CD4-positive, alpha-beta T cell treated with Interleukin-10 for 1 hour (primary cell): ENCODE data around the gene INTS6L.
"Not testable (repeated sequence)": the region's sequence is repeated elsewhere in the genome, so short reads cannot be mapped to it uniquely, and the experiment has no call there.

Experiments used
- DNase-seq: peaks from one replicate; pipeline ENCODE4 v3.0.0-alpha.2; 2020

Gene INTS6L

DNA sequence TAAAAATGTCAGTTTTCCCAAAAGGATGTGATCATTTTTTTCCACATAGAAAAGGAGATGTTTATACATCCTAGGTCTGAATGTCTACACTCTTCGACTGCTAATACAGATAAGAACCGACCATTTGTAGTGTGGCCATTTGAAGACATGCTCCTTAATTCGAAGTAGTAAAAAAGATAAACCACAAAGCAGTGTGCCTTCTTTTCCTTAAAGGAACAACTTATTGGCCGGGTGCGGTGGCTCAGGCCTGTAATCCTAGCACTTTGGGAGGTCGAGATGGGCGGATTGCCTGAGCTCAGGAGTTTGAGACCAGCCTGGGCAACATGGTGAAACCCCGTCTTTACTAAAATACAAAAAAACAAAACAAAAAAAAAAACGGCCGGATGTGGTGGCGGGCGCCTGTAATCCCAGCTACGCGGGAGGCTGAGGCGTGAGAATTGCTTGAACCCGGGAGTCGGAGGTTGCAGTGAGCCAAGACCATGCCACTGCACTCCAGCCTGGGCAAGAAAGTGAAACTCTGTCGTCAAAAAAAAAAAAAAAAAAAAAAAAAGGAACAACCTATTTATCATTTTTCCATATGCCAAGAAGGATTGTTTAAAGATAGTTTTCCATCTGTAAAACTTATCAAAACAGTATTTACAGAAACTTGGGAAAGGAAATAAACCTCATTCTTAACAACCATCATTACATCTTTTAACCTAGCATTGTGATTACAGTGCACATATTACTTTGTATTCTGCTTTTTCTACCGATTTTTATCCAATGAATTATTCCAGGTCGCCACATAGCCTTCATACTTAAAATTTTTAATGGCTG is 2.6 kb downstream of the INTS6L start:
- DNase-seq, result no peak

GRCh38 chrX:135528254-135528653 is 7.8 kb downstream of the INTS6L start:
- DNase-seq, result no peak

DNA sequence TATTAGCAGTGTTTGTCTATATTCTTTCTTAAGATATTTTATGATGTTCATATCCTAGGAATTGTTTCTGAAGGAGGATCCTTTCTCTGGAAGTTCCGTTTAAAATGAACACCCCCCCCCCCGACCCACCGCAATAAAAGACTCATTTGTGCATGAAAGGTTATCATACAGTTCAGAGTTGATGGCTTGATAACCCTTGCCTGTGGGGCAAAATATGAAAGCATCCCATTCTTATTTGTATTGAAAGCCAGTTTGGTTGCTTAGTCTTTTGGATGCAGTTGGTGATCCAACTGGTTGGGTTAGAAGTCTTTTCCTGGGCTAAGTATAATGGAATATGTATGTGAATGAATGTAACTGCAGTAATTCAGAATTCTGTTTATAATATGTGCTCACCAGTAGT is 8.3 kb downstream of the INTS6L start:
- no peak for DNase-seq

DNA sequence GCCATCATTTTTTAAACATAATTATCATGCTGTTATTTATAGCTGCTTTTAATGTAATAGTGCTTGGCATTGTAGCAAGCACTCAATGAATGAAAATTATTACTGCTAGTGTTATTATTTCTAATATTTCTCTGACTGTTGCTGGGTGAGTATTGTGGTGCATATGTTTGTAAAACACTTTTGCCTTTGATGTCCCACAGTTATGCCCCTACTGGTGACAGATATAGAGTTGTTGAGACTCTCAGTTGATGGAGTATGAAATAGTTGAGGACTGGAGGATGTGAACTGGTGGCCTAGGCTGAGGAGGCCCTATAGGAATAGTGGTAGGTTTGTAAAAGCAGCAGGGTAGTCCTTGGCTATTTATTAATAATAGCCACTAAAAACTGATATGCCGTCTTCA is 9.6 kb downstream of the INTS6L start:
- no peak for DNase-seq

GRCh38 chrX:135531813-135532212 is 11.4 kb downstream of the INTS6L start:
- DNase-seq, result no peak

GRCh38 chrX:135535077-135535940 is 14.8 kb downstream of the INTS6L start:
- DNase-seq, result no peak

DNA sequence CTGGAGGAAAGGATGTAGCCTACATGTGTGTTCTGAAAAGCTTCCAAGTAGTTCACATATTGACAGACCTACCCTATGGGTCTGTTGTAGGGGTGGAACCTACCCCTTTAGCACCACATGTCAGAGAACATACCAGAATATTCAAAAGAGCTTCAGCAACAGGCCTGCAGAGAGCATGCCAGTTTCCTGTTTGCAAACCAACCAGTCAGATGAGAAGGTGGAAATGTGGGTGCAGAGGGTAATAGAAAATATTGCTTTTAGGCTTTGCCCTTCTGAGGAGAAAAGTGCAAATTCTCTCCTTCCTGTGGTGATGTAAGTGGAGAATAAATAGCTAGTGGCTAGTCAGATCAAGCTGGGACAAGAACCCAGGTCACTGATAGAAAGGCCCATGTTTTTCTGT is 16.4 kb downstream of the INTS6L start:
- DNase-seq, result peak; percentile 25

DNA sequence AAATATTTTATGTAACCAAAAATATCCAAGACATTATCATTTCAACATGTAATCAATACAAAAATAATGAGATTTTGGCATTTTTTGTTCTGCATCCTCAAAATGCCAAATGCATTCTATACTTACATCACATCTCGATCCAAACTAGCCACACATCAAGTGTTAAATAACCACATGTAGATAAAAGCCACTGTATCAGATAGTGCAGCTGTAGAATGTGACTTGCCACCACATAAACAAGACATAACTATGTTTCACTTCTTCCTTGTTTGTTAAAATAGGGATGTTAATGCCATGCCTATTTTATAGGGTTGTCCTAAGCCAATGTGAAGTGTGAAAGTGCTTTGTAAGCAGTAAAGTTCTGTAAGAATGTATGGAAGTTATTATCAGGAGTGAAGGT is 20.9 kb downstream of the INTS6L start:
- DNase-seq, result no peak

DNA sequence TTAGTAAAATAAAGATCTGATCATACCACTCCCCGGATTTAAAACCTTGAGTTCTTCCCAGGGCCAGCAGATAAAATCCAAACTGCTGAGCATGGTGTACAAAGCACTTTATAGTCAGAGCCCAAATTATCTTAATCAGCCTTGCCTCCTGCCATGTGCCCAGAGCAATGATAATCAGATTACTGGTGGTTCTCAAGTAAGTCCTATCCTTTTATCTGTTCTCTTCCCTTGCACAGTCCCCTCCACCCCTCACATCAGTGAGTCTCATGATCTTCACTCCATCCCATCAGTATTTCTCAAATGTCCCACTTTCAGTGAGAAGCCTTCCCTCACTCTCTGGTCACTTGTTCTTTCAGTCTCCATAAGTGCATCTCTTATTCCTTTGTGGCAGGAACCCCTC is 22.7 kb downstream of the INTS6L start:
- DNase-seq, result no peak

GRCh38 chrX:135543924-135544323 is 23.5 kb downstream of the INTS6L start:
- peak; percentile 51 for DNase-seq

DNA sequence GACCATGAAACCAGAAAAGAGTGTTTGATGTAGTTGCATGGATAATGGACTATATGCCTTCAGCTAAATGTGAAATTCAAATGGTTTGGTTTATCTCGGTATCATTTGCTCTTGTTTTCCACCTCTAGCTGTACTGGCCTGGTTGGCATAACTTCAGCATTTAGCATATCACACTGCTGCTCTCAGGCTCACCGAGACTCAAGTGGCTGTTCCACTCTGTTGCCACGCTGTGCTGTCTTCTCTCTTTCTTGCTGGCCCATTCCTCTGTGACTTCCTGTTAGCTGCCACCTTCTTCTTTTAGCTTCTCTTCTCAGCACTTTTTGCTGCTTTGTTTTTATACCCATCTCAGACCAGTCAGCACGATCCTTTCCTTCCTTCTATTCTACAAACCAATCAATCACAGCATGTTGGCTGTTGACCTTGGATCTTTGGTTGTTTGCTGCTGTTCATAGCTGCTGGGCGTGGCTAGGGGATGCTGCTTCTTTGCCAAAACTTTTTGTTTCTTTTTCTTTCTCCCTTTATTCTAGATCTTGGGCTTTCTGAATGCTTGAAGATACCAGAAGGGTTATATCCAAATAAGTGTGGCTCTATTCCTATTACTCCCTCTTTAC is 24.0 kb downstream of the INTS6L start:
- DNase-seq, result no peak

- DNase-seq, result no peak
Observed at GRCh38 chrX:135547767-135548166, 27.3 kb downstream of the INTS6L start.

- no peak for DNase-seq
Observed at GRCh38 chrX:135549519-135549918, 29.1 kb downstream of the INTS6L start.

- no peak for DNase-seq
Observed at GRCh38 chrX:135556055-135556454, 35.6 kb downstream of the INTS6L start.

DNA sequence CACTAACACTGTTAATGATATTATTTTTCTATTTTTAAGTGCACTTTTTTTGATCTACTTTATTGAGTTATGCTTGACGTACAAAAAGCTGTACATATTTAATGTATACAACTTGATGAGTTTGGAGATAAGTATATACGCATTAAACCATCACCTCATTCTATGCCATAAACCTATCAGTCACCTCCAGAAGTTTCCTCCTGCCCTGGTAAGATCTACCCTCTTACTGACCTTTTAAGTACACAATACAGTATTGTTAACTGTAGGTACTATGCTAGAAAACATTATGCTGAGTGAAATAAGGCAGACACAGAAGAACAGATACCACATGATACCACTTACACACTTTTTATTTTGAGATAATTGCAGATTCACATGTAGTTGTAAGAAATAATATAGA is 36.9 kb downstream of the INTS6L start:
- DNase-seq, result no peak

DNA sequence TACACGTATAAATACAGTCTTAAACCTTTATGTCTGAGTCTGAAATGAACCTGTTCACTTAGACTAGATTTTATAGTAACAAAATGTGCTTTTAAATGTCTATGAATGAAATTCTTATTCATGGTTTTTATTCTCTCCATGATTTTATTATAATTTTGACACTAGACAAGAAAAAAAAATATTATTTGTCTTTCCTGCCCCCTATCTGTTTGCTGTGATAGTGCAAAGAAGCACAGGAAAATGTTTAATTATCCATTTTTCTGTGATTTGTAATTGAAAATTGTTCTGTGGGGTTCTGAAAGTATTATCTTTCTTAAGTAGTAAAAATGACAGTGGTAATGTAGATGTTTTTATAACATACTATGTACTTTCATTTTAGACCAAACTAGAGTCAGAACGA is 52.0 kb downstream of the INTS6L start:
- DNase-seq, result no peak

DNA sequence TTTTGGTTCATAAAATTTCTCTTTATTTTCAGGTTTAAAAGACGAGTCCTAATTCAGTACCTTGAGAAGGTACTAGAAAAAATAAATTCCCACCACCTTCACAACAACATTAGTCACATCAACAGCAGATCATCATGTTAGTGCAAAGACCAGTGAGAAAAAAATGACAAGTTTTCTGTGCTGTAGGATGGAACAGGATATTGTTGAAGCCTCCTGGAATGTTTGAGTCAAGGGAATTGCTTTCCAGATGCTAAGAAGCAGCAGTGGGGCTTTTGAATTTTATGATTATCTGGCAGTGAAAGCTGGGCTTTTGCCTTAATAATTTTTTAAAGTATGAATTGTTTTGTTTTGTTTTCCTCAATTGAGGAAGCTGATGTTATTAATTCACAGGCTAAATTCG is 61.0 kb downstream of the INTS6L start:
- no peak for DNase-seq

DNA sequence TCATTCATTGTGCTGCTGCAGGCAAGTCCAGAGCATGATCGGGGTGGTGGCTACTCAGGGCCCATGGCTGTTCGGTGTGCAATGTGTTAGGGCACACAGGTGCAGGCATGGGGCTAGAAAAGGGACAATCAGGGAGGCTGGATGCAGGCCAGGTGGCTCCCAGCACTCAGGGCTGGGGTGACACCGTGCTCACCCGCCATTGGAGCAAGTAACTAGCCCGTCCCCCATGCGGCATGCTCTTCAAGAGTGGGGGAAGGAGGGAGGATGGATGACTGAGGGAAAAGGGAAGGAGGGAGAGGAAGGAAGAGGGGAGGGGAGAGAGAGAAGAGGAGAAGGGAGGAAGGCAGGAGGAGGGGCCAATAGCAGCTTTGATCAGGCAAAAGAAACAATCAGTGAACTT is 64.7 kb downstream of the INTS6L start:
- DNase-seq, result no peak

DNA sequence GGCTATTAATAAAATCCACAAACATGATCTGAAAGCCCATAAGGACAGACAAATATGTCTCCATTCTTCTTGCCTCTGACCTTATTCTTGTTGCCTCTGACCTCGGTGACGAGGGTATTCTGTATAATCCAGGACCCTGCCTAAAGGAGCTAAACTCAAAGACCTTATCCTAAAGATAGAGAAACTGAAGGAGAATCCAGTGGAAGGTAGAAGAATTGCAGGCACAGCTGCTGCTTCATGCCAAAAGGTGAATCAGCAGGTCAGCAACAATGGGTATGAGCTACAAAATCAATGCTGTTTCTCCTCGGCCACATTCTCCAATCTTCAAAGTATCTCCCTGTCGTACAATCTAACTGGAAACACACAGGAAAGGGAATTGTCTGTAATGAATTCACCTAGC is 71.4 kb downstream of the INTS6L start:
- DNase-seq, result no peak

DNA sequence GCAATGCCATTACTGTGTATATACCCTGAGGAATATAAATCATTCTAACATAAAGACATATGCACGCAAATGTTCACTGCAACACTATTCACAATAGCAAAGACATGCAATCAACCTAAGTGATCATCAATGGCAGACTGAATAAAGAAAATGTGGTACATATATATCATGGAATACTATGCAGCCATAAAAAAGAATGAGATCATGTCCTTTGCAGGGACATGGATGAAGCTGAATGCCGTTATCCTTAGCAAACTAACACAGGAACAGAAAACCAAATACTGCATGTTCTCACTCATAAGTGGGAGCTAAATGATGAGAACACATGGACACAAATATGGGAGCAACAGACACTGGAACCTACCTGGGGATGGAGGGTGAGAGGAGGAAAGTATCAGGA is 73.6 kb downstream of the INTS6L start:
- not testable (repeated sequence) for DNase-seq

GRCh38 chrX:135594453-135594852 is 74.0 kb downstream of the INTS6L start:
- not testable (repeated sequence) for DNase-seq

- no peak for DNase-seq
Observed at GRCh38 chrX:135595543-135595942, 75.1 kb downstream of the INTS6L start.

DNA sequence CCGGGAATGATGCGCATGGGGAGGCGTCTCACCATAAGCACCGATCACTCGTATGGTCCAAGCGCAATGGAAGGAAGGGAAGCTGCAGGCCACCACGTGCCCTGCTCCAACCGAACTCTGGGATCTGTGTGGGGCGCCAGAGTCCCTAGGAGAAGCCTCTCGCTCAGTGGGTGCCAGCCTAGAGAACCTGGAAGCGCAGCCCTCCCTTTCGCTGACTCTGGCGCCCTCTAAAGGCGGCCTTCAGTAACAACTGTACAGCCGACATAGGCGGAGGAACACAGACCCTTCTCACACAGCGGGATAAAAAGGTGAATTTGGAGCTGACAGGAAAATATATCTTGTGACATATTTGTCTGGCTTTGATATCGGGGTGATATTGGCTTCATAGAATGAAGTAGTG is 76.0 kb downstream of the INTS6L start:
- DNase-seq, result peak; percentile 34

DNA sequence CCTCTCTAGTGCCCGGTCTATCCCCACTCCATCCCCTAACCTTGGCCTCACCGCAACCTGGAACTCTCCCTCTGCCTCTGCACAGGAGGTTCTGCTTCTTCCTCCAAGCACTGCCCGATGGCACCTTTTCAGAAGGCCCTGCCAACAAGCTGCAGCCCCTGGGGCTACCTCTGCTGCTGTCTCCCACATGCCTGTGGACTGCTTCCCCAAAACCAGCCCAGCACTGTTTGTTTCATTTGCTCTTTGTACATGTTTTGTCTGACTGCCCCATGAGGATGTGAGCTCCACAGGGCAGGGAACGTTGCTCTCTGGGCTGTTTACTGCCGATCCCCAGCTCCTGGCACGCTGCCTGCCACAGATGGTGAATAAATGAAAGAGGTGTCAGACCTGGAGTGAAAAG is 85.4 kb downstream of the INTS6L start:
- DNase-seq, result no peak
